Activated T-helper 1 cell treated with anti-CD3 and anti-CD28 coated beads, Interleukin-2, amount 50 U/mL, for 16 hours (primary cell): ENCODE data around the gene TMCO4.

Source experiments
- DNase-seq, 2 donors: peaks; one replicate each; pipeline ENCODE4 v3.0.0-alpha.2; 2020; ENCODE audit warnings: low read depth in 1 of 2, low spot score in 1 of 2

Gene TMCO4

GRCh38 chr1:19689085-19689757 lies 110.5 kb downstream of the TMCO4 start:
- no peak for DNase-seq

- DNase-seq: peak in 1 of 2 donors; percentile 21
Observed at GRCh38 chr1:19688041-19688842, 111.5 kb downstream of the TMCO4 start.

- DNase-seq: no peak
Observed at GRCh38 chr1:19687414-19687813, 112.3 kb downstream of the TMCO4 start.

- DNase-seq: no peak
Observed at GRCh38 chr1:19685994-19686393, 113.7 kb downstream of the TMCO4 start.

- DNase-seq: no peak
Observed at GRCh38 chr1:19684677-19685076, 115.0 kb downstream of the TMCO4 start.

- DNase-seq: no peak
Observed at GRCh38 chr1:19683351-19683750, 116.4 kb downstream of the TMCO4 start.

GRCh38 chr1:19682901-19683300 lies 116.8 kb downstream of the TMCO4 start:
- no peak for DNase-seq

GRCh38 chr1:19682257-19682656 lies 117.5 kb downstream of the TMCO4 start:
- DNase-seq: no peak

GRCh38 chr1:19680644-19681043 lies 119.1 kb downstream of the TMCO4 start:
- DNase-seq: no peak

- DNase-seq: no peak
Observed at GRCh38 chr1:19679691-19680090, 120.0 kb downstream of the TMCO4 start.

- DNase-seq: no peak
Observed at GRCh38 chr1:19678931-19679453, 120.7 kb downstream of the TMCO4 start.

- no peak for DNase-seq
Observed at GRCh38 chr1:19678493-19678892, 121.2 kb downstream of the TMCO4 start.

- DNase-seq: no peak
Observed at GRCh38 chr1:19676438-19676922, 123.2 kb downstream of the TMCO4 start.

GRCh38 chr1:19675797-19676196 lies 123.9 kb downstream of the TMCO4 start:
- DNase-seq: no peak

GRCh38 chr1:19672237-19672636 lies 127.5 kb downstream of the TMCO4 start:
- no peak for DNase-seq

GRCh38 chr1:19670787-19671186 lies 128.9 kb downstream of the TMCO4 start:
- no peak for DNase-seq

GRCh38 chr1:19668888-19669287 lies 130.8 kb downstream of the TMCO4 start:
- DNase-seq: no peak

GRCh38 chr1:19665496-19666465 lies 133.9 kb downstream of the TMCO4 start:
- DNase-seq: no peak

- DNase-seq: no peak
Observed at GRCh38 chr1:19665186-19665495, 134.6 kb downstream of the TMCO4 start.

GRCh38 chr1:19664453-19665185 lies 135.1 kb downstream of the TMCO4 start, which contains the start of gene HTR6:
Gene HTR6, plus strand, starts transcription at chr1:19664875. Its CDS starts 879 bp downstream, at chr1:19665754.
- DNase-seq: no peak
